ENCODE results near the gene ZNF331.
"Not testable (repeated sequence)": the region's sequence is repeated elsewhere in the genome, so short reads cannot be mapped to it uniquely, and the experiment has no call there.

ZNF331 gene

GRCh38 chr19:53537521-53538377 lies at the start of gene ZNF331:
ZNF331 (plus strand) TSS chr19:53538145; CDS start chr19:53569377, 31,232 bp downstream.
- peak; percentile 87 for DNase-seq

- no peak for DNase-seq
Observed at GRCh38 chr19:53492153-53492552, 45.8 kb upstream of the ZNF331 start.

- DNase-seq = not testable (repeated sequence)
Observed at GRCh38 chr19:53497311-53498023, 40.5 kb upstream of the ZNF331 start.

- DNase-seq = not testable (repeated sequence)
Observed at GRCh38 chr19:53498024-53498395, 39.9 kb upstream of the ZNF331 start.

- DNase-seq = not testable (repeated sequence)
Observed at GRCh38 chr19:53503151-53503550, 34.8 kb upstream of the ZNF331 start.

GRCh38 chr19:53503671-53504364 lies 34.1 kb upstream of the ZNF331 start:
- DNase-seq = not testable (repeated sequence)

GRCh38 chr19:53504365-53504703 lies 33.6 kb upstream of the ZNF331 start:
- not testable (repeated sequence) for DNase-seq

- DNase-seq = no peak
Observed at GRCh38 chr19:53504885-53505284, 33.1 kb upstream of the ZNF331 start.

GRCh38 chr19:53506728-53507127 lies 31.2 kb upstream of the ZNF331 start:
- DNase-seq = no peak

GRCh38 chr19:53507523-53508442 lies 30.2 kb upstream of the ZNF331 start:
- no peak for DNase-seq

GRCh38 chr19:53509443-53509842 lies 28.5 kb upstream of the ZNF331 start:
- no peak for DNase-seq

- no peak for DNase-seq
Observed at GRCh38 chr19:53509845-53510244, 28.1 kb upstream of the ZNF331 start.

GRCh38 chr19:53511357-53511756 lies 26.6 kb upstream of the ZNF331 start:
- DNase-seq = no peak

GRCh38 chr19:53511933-53512374 lies 26.0 kb upstream of the ZNF331 start:
- peak; percentile 52 for DNase-seq

- DNase-seq = not testable (repeated sequence)
Observed at GRCh38 chr19:53515047-53515446, 22.9 kb upstream of the ZNF331 start.

- no peak for DNase-seq
Observed at GRCh38 chr19:53517114-53517741, 20.7 kb upstream of the ZNF331 start.

GRCh38 chr19:53518121-53518520 lies 19.8 kb upstream of the ZNF331 start:
- DNase-seq = no peak

GRCh38 chr19:53518716-53519115 lies 19.2 kb upstream of the ZNF331 start:
- DNase-seq = no peak

- peak; percentile 42 for DNase-seq
Observed at GRCh38 chr19:53519446-53519845, 18.5 kb upstream of the ZNF331 start.

GRCh38 chr19:53520163-53520546 lies 17.8 kb upstream of the ZNF331 start:
- DNase-seq = no peak

GRCh38 chr19:53520547-53521372 lies 17.2 kb upstream of the ZNF331 start:
- peak; percentile 99 for DNase-seq
